ENCODE data around the gene AIM2. TPM values are rescaled to one million over a fixed set of nuclear protein-coding genes. Genes with fewer than 3 reads are reported as not detected.

The AIM2 gene
- total RNA-seq, 1 experiment from 2014 or later = not detected

- no peaks in the 10 kb centered on the region for H4K20me1 ChIP-seq (ENCODE audit: insufficient read depth)
- H3K9me3 ChIP-seq (ENCODE audit: insufficient read depth, low read depth) = 0 out of 2 replicates have a peak, but pooled peaks cover 4% of the 10 kb centered on the region
- no TSS peak for BruUV-seq (replicated peaks)
- no peaks in the 10 kb centered on the region for H3K4me1 ChIP-seq (replicated peaks; ENCODE audit: insufficient read depth)
- no peak overlapping the region for H3K4me3 ChIP-seq
- H2AFZ ChIP-seq = no peak overlapping the region
- H3K9me2 ChIP-seq (ENCODE audit: insufficient read depth) = no peaks in the 10 kb centered on the region
- peaks cover 8% of the 10 kb centered on the region; the same call in 1 of the 2 replicates for H3K27me3 ChIP-seq (ENCODE audit: insufficient read depth, low read depth)
- TF ChIP-seq EZH2 (IDR thresholded peaks at IDR 0.05; ENCODE audit: low read depth) = no peak
- TF ChIP-seq CTCF (conservative IDR thresholded peaks at IDR 0.05) = no peak
- no peak overlapping the region for H3K4me2 ChIP-seq
- no peak overlapping the region for H3K27ac ChIP-seq
- ChIA-PET CTCF (no interaction called here), POLR2A (ENCODE audit: unreplicated experiment) (no interaction called here)
- intact Hi-C loops (cut with micrococcal nuclease; ENCODE audit: unreplicated experiment) = no loop called here
- no peak for DNase-seq
- no peaks in the 10 kb centered on the region for H3K36me3 ChIP-seq (ENCODE audit: low read depth)
- no peaks in the 10 kb centered on the region for H3K79me2 ChIP-seq (ENCODE audit: low read depth)
- H3F3A ChIP-seq (ENCODE audit: insufficient read depth, low read depth) = no peaks in the 10 kb centered on the region
Measured at GRCh38 chr1:159023723-159024122, 52.8 kb downstream of the AIM2 start.

- Histone ChIP-seq H3K79me2 (ENCODE audit: low read depth) (no peaks in the 10 kb centered on the region), H3K4me1 (replicated peaks; ENCODE audit: insufficient read depth) (no peaks in the 10 kb centered on the region), H3F3A (ENCODE audit: insufficient read depth, low read depth) (no peaks in the 10 kb centered on the region), H3K27me3 (ENCODE audit: insufficient read depth, low read depth) (peaks cover 6% of the 10 kb centered on the region; the same call in 1 of the 2 replicates), H2AFZ (no peak overlapping the region), H3K4me3 (no peak overlapping the region), H3K27ac (no peak overlapping the region), H3K9me3 (ENCODE audit: insufficient read depth, low read depth) (no peaks in the 10 kb centered on the region), H3K9me2 (ENCODE audit: insufficient read depth) (no peaks in the 10 kb centered on the region), H4K20me1 (ENCODE audit: insufficient read depth) (no peaks in the 10 kb centered on the region), H3K36me3 (ENCODE audit: low read depth) (no peaks in the 10 kb centered on the region), H3K4me2 (no peak overlapping the region)
- intact Hi-C loops (cut with micrococcal nuclease; ENCODE audit: unreplicated experiment) = no loop called here
- POLR2A ChIA-PET (ENCODE audit: unreplicated experiment) = no interaction called here
- DNase-seq = no peak
- no peak for TF ChIP-seq CTCF (conservative IDR thresholded peaks at IDR 0.05)
- TF ChIP-seq EZH2 (IDR thresholded peaks at IDR 0.05; ENCODE audit: low read depth) = no peak
- no TSS peak for BruUV-seq (replicated peaks)
- CTCF ChIA-PET = no interaction called here
Measured at GRCh38 chr1:159015440-159015909, 61.1 kb downstream of the AIM2 start.

GRCh38 chr1:159014851-159015250 lies 61.7 kb downstream of the AIM2 start:
- H3K4me2 ChIP-seq = no peak overlapping the region
- H3K79me2 ChIP-seq (ENCODE audit: low read depth) = no peaks in the 10 kb centered on the region
- no peaks in the 10 kb centered on the region for H3K36me3 ChIP-seq (ENCODE audit: low read depth)
- no peak overlapping the region for H3K4me3 ChIP-seq
- BruUV-seq (replicated peaks) = no TSS peak
- no peak for DNase-seq
- no peaks in the 10 kb centered on the region for H3K9me3 ChIP-seq (ENCODE audit: insufficient read depth, low read depth)
- H3K27ac ChIP-seq = no peak overlapping the region
- H3K9me2 ChIP-seq (ENCODE audit: insufficient read depth) = no peaks in the 10 kb centered on the region
- H3F3A ChIP-seq (ENCODE audit: insufficient read depth, low read depth) = no peaks in the 10 kb centered on the region
- POLR2A ChIA-PET (ENCODE audit: unreplicated experiment) = no interaction called here
- no peak overlapping the region for H2AFZ ChIP-seq
- CTCF ChIA-PET = no interaction called here
- TF ChIP-seq EZH2 (IDR thresholded peaks at IDR 0.05; ENCODE audit: low read depth) = no peak
- no peaks in the 10 kb centered on the region for H3K27me3 ChIP-seq (ENCODE audit: insufficient read depth, low read depth)
- intact Hi-C loops (cut with micrococcal nuclease; ENCODE audit: unreplicated experiment) = no loop called here
- no peaks in the 10 kb centered on the region for H4K20me1 ChIP-seq (ENCODE audit: insufficient read depth)
- no peaks in the 10 kb centered on the region for H3K4me1 ChIP-seq (replicated peaks; ENCODE audit: insufficient read depth)

GRCh38 chr1:159014003-159014571 lies 62.5 kb downstream of the AIM2 start:
- Histone ChIP-seq H3K9me3 (ENCODE audit: insufficient read depth, low read depth) (no peaks in the 10 kb centered on the region), H3K79me2 (ENCODE audit: low read depth) (no peaks in the 10 kb centered on the region), H3K36me3 (ENCODE audit: low read depth) (no peaks in the 10 kb centered on the region), H3K4me3 (no peak overlapping the region), H4K20me1 (ENCODE audit: insufficient read depth) (no peaks in the 10 kb centered on the region), H3K4me1 (replicated peaks; ENCODE audit: insufficient read depth) (no peaks in the 10 kb centered on the region), H2AFZ (no peak overlapping the region), H3K4me2 (no peak overlapping the region), H3F3A (ENCODE audit: insufficient read depth, low read depth) (no peaks in the 10 kb centered on the region), H3K27me3 (ENCODE audit: insufficient read depth, low read depth) (no peaks in the 10 kb centered on the region), H3K27ac (no peak overlapping the region), H3K9me2 (ENCODE audit: insufficient read depth) (no peaks in the 10 kb centered on the region)
- POLR2A ChIA-PET (ENCODE audit: unreplicated experiment) = no interaction called here
- intact Hi-C loops (cut with micrococcal nuclease; ENCODE audit: unreplicated experiment) = no loop called here
- no TSS peak for BruUV-seq (replicated peaks)
- TF ChIP-seq CTCF (conservative IDR thresholded peaks at IDR 0.05) = no peak
- no peak for TF ChIP-seq EZH2 (IDR thresholded peaks at IDR 0.05; ENCODE audit: low read depth)
- CTCF ChIA-PET = no interaction called here
- DNase-seq = no peak

Data from PC-9 (cell line).